Liver (tissue), 9 donors: ENCODE results near the gene PHF12. TPM values are rescaled to one million over a fixed set of nuclear protein-coding genes. Genes with fewer than 3 reads are reported as not detected.
"Not testable (repeated sequence)": the region's sequence is repeated elsewhere in the genome, so short reads cannot be mapped to it uniquely, and the experiment has no call there.

Source experiments
- DNase-seq: peaks from one replicate; pipeline ENCODE4 v3.0.0-alpha.2; 2017; ENCODE audit warnings: low spot score
- H3K27ac ChIP-seq, 2 donors: one replicate each; pipeline ENCODE4 v1.7.0; 2013; ENCODE audit warnings: inconsistent platforms in 2 of 2, low read length in 2 of 2, control low read depth in 1 of 2, low read depth in 1 of 2, mild to moderate bottlenecking in 1 of 2
- H3K27me3 ChIP-seq, 4 donors: one replicate each; pipeline versions ENCODE4 v1.6.1 to v1.7.0; 2013; ENCODE audit warnings: low read length in 3 of 4, inconsistent platforms in 1 of 4, mild to moderate bottlenecking in 1 of 4, moderate library complexity in 1 of 4; ENCODE audit not compliant: control insufficient read depth in 4 of 4, insufficient read depth in 4 of 4
- H3K36me3 ChIP-seq, 4 donors: one replicate each; pipeline versions ENCODE4 v1.6.1 to v1.7.0; 2013; ENCODE audit warnings: low read length in 3 of 4, mild to moderate bottlenecking in 3 of 4, low read depth in 1 of 4, moderate library complexity in 1 of 4; ENCODE audit not compliant: control insufficient read depth in 4 of 4, insufficient read depth in 3 of 4
- H3K4me1 ChIP-seq, 4 donors: one replicate each; pipeline versions ENCODE4 v1.6.1 to v1.7.0; 2013; ENCODE audit warnings: low read length in 3 of 4, mild to moderate bottlenecking in 3 of 4, moderate library complexity in 1 of 4; ENCODE audit not compliant: control insufficient read depth in 4 of 4, insufficient read depth in 4 of 4
- H3K4me3 ChIP-seq, 3 donors: one replicate each; pipeline versions ENCODE4 v1.6.1 to v1.7.0; 2013; ENCODE audit warnings: low read length in 3 of 3, control low read depth in 1 of 3, low read depth in 1 of 3, mild to moderate bottlenecking in 1 of 3
- H3K9ac ChIP-seq, 2 donors: one replicate each; pipeline ENCODE4 v1.7.0; 2013; ENCODE audit warnings: low read length in 2 of 2, mild to moderate bottlenecking in 2 of 2, moderate library complexity in 2 of 2, control low read depth in 1 of 2, low read depth in 1 of 2
- H3K9me3 ChIP-seq, 4 donors: one replicate each; pipeline versions ENCODE4 v1.6.1 to v1.7.0; 2013; ENCODE audit warnings: low read length in 3 of 4; ENCODE audit not compliant: control insufficient read depth in 4 of 4
- CTCF ChIP-seq: fragments of 150-350 bp; IDR thresholded peaks from 2 replicates; pipeline ENCODE4 v1.5.1; 2017; ENCODE audit warnings: improper control_type of control experiment, low read depth, low read length; ENCODE audit not compliant: missing input control
- EGR1 ChIP-seq, 2 donors: IDR thresholded peaks; 2 replicates each; pipeline ENCODE4 v1.6.1; 2016 to 2018; ENCODE audit warnings: antibody characterized with exemption in 2 of 2, low read depth in 2 of 2
- FOXA1 ChIP-seq: IDR thresholded peaks from 2 replicates; pipeline ENCODE4 v1.6.1; 2016; ENCODE audit warnings: antibody characterized with exemption
- FOXA2 ChIP-seq: IDR thresholded peaks from 2 replicates; pipeline ENCODE4 v1.6.1; 2016; ENCODE audit warnings: antibody characterized with exemption
- HNF4A ChIP-seq, 2 donors: conservative IDR thresholded peaks; 2 replicates each; pipeline ENCODE4 v1.6.1; 2016; ENCODE audit warnings: antibody characterized with exemption in 2 of 2, mild to moderate bottlenecking in 2 of 2
- JUND ChIP-seq, 2 donors: IDR thresholded peaks; 2 replicates each; pipeline ENCODE4 v1.6.1; 2016; ENCODE audit warnings: antibody characterized with exemption in 2 of 2
- MAX ChIP-seq: IDR thresholded peaks from 2 replicates; pipeline ENCODE4 v1.6.1; 2016; ENCODE audit warnings: antibody characterized with exemption
- NR2F2 ChIP-seq: IDR thresholded peaks from 2 replicates; pipeline ENCODE4 v1.6.1; 2016; ENCODE audit warnings: antibody characterized with exemption
- RAD21 ChIP-seq, 2 donors: IDR thresholded peaks; 2 replicates each; pipeline ENCODE4 v1.6.1; 2016; ENCODE audit warnings: antibody characterized with exemption in 2 of 2, mild to moderate bottlenecking in 2 of 2
- REST ChIP-seq: IDR thresholded peaks from 2 replicates; pipeline ENCODE4 v1.6.1; 2016; ENCODE audit warnings: antibody characterized with exemption, mild to moderate bottlenecking
- RXRA ChIP-seq, 2 donors: IDR thresholded peaks; 2 replicates each; pipeline ENCODE4 v1.6.1; 2017 to 2018; ENCODE audit warnings: antibody characterized with exemption in 2 of 2, mild to moderate bottlenecking in 1 of 2
- SP1 ChIP-seq: IDR thresholded peaks from 2 replicates; pipeline ENCODE4 v1.6.1; 2018; ENCODE audit warnings: antibody characterized with exemption, mild to moderate bottlenecking
- TAF1 ChIP-seq: conservative IDR thresholded peaks from 2 replicates; pipeline ENCODE4 v1.6.1; 2016; ENCODE audit warnings: antibody characterized with exemption, mild to moderate bottlenecking
- WGBS: extraction: QIAGEN DNeasy Blood & Tissue Kit; methylation state at CpG from one replicate; pipeline ENCODE4 v1.1.7; 2013; 5-methylcytosine and 5-hydroxymethylcytosine counted together
- polyA plus RNA-seq, 2 donors: library from polyadenylated mRNA; stranded (reverse) in 1 of 2; unstranded in 1 of 2; fragments of 200-250 nt in 1 of 2; fragments of >200 nt in 1 of 2; fragmentation: Nextera tagmentation in 1 of 2; extraction: Ambion mirVana in 1 of 2; gene quantifications; one replicate each; pipeline versions ENCODE4 v1.2.1 to v1.2.3, GENCODE V29; 2013 to 2015
- total RNA-seq, 2 donors: library from RNA; depleted of rRNA; stranded (reverse); fragments of >200 nt; gene quantifications; one replicate each; pipeline ENCODE4 v1.2.3, GENCODE V29; 2014
- donor health status: healthy.
- donor health status: healthy.
- donor health status: healthy.
- donor health status: healthy.
- donor health status: healthy.

PHF12 gene
- total and polyA plus RNA-seq, 4 donors = 4.3 to 21.3 (median 11.7) TPM

GRCh38 chr17:28895794-28896447, 55.4 kb downstream of the PHF12 start:
- no peaks in the 10 kb centered on the region for H3K27me3 ChIP-seq
- no peak for DNase-seq
- WGBS = 65% methylated on average over 3 of the region's 3 CpGs
- H3K36me3 ChIP-seq = peaks cover 0 to 4% (median 2%) of the 10 kb centered on the region in 4 donors
- H3K9ac ChIP-seq = peak overlapping the region; percentile 53 to 72
- H3K9me3 ChIP-seq = no peaks in the 10 kb centered on the region
- H3K4me3 ChIP-seq = peak overlapping the region; percentile 88 to 90 (median 90)
- H3K4me1 ChIP-seq = peaks cover 17 to 31% (median 23%) of the 10 kb centered on the region in 4 donors
- TF ChIP-seq JUND (IDR thresholded peaks at IDR 0.05) (no peak), FOXA1 (no peak), SP1 (no peak), MAX (no peak), CTCF (no peak), RXRA (IDR thresholded peaks at IDR 0.05) (no peak), HNF4A (conservative IDR thresholded peaks at IDR 0.05) (no peak), FOXA2 (no peak), EGR1 (IDR thresholded peaks at IDR 0.05; ENCODE audit: low read depth in 2 of 2) (no peak), TAF1 (no peak), REST (no peak), RAD21 (IDR thresholded peaks at IDR 0.05) (no peak), NR2F2 (no peak)
- peak overlapping the region; percentile 89 to 99 for H3K27ac ChIP-seq

GRCh38 chr17:28893248-28894183, 57.8 kb downstream of the PHF12 start:
- not testable (repeated sequence) for H3K9me3 ChIP-seq, H3K27me3 ChIP-seq, DNase-seq, H3K36me3 ChIP-seq, H3K4me3 ChIP-seq
- Histone ChIP-seq H3K9ac (peak overlapping the region in 1 of 2 donors; percentile 53), H3K27ac (peak overlapping the region; percentile 60 to 78), H3K4me1 (peaks cover 17 to 30% (median 22%) of the 10 kb centered on the region in 4 donors)
- 79% methylated on average over 16 of the region's 16 CpGs for WGBS
